DOHH2 (cell line): Measurements from ENCODE around the gene AGBL5.

ENCODE experiments used
- CTCF ChIP-seq: fragments of 200-600 bp; sonication (generic); IDR thresholded peaks from one replicate; pipeline ENCODE4 v1.5.1; 2014; ENCODE audit warnings: antibody characterized with exemption, mild to moderate bottlenecking, low read depth, low read length; ENCODE audit not compliant: poor library complexity, severe bottlenecking
- EZH2phosphoT487 ChIP-seq: fragments of 200-600 bp; sonication (generic); IDR thresholded peaks from 2 replicates; pipeline ENCODE4 v1.6.1; 2017; ENCODE audit warnings: borderline replicate concordance, mild to moderate bottlenecking, antibody characterized with exemption, low read length, moderate library complexity, mixed read lengths

DNA sequence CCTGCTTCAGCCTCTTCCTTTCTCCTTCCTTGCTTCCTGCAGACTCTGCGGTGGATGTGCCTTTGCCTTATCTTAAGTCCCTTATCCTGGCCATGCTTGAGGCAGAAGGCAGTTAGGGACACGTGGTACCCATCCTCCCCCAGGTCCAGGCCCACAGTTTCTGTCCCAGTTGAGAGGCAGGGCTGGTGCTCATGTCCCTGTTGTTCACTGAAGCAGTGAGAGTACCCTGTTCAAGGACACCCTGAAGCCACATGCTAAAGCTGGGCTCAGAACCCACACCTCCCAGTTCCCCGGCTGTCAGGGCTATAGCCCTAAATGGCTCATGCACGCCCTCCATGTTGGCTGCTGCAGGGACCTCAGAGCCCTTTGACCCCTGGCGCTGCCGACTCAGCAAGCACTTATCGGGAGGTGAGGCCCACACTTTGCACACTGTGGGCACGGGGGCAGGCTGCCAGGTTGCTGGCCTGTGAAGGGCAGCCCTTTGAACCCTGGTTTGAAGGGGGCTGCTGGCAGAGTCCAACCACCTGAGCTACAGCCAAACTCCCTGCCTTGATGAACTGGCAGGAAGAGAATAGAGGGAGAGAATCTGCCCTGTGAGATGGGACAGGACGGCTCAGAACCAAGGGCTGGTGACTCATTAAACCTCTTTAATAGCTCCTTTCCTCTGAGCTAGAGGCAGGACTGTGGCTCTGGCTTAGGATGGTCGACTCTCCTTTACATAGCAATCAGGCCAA is 41.4 kb downstream of the AGBL5 start:
- TF ChIP-seq CTCF (no peak), EZH2phosphoT487 (no peak)
